Prostate gland (tissue), 2 donors: Measurements from ENCODE around the gene SORL1.

Source experiments
- CTCF ChIP-seq, 4 experiments: fragments of 200-600 bp in 2 of 4; fragments of 450-650 bp in 2 of 4; sonication (generic) in 2 of 4; IDR thresholded peaks; 1 replicate in 3 of 4; 2 replicates in 1 of 4; pipeline ENCODE4 v1.5.1; 2016 to 2019; ENCODE audit warnings: antibody characterized with exemption in 4 of 4, mild to moderate bottlenecking in 2 of 4, moderate library complexity in 2 of 4
- POLR2A ChIP-seq: fragments of 450-650 bp; IDR thresholded peaks from one replicate; pipeline ENCODE4 v1.6.1; 2016; ENCODE audit warnings: antibody characterized with exemption, mild to moderate bottlenecking

- no peak for TF ChIP-seq CTCF (IDR thresholded peaks at IDR 0.05)
- no peak for TF ChIP-seq POLR2A
These were observed 33.1 kb downstream of the SORL1 start for GRCh38 chr11:121485216-121485615.
